Progenitor cell of endocrine pancreas (in vitro differentiated cells): ENCODE measurements around the gene ACBD3. TPM values are rescaled to one million over a fixed set of nuclear protein-coding genes. Genes with fewer than 3 reads are reported as not detected.

Experiments
- DNase-seq: peaks from one replicate; pipeline ENCODE4 v3.0.0; 2021; ENCODE audit warnings: low spot score; ENCODE audit not compliant: unreplicated experiment
- H3K27ac Mint-ChIP-seq: 2 replicates; pipeline ENCODE4 v1.8.0; 2021; ENCODE audit warnings: mild to moderate bottlenecking, moderate library complexity, mixed read lengths
- H3K27me3 Mint-ChIP-seq: 2 replicates; pipeline ENCODE4 v1.8.0; 2021; ENCODE audit warnings: mixed read lengths
- H3K36me3 Mint-ChIP-seq: 2 replicates; pipeline ENCODE4 v1.8.0; 2022; ENCODE audit warnings: mixed read lengths; ENCODE audit not compliant: insufficient read depth
- H3K4me1 Mint-ChIP-seq: 2 replicates; pipeline ENCODE4 v1.8.0; 2021; ENCODE audit warnings: low read depth, mixed read lengths
- H3K4me3 Mint-ChIP-seq: 2 replicates; pipeline ENCODE4 v1.8.0; 2021; ENCODE audit warnings: low read depth, mild to moderate bottlenecking, moderate library complexity, mixed read lengths
- H3K9me3 Mint-ChIP-seq: 2 replicates; pipeline ENCODE4 v1.8.0; 2021; ENCODE audit warnings: low read depth, mixed read lengths
- CTCF ChIP-seq: fragments of 200-600 bp; sonication (generic); IDR thresholded peaks from one replicate; pipeline ENCODE4 v1.5.0; 2021; ENCODE audit warnings: antibody characterized with exemption, mild to moderate bottlenecking; ENCODE audit not compliant: unreplicated experiment
- long read RNA-seq: library from polyadenylated mRNA; unstranded; transcript quantifications from one replicate; pipeline ENCODE4 v2.0.0, GENCODE V29; 2020
- total RNA-seq: library from RNA; stranded (reverse); gene quantifications from 2 replicates; pipeline ENCODE4 v1.2.1, GENCODE V29; 2021

The ACBD3 gene
- 29.3 and 31.6 TPM in 2 replicates for total RNA-seq
- long read RNA-seq, partial matches to known transcripts: 8 of 9 reads
- long read RNA-seq, other reads (novel, unspliced or antisense): 0 of 9 reads

GRCh38 chr1:226186124-226187018 lies at the start of gene ACBD3:
ACBD3 (minus strand) TSS chr1:226186741; CDS start chr1:226186675, 66 bp downstream.
- no peak for TF ChIP-seq CTCF
- Mint-ChIP-seq H3K36me3 (peaks cover 3% of the 10 kb centered on the region), H3K27me3 (no peaks in the 10 kb centered on the region), H3K9me3 (no peaks in the 10 kb centered on the region), H3K4me1 (peaks cover 18% of the 10 kb centered on the region), H3K4me3 (peak within 1 kb of the TSS; percentile 89), H3K27ac (peak within 1 kb of the TSS; percentile 96)
- peak; percentile 71 for DNase-seq

- H3K27me3 Mint-ChIP-seq: no peaks in the 10 kb centered on the region
- TF ChIP-seq CTCF: no peak
- H3K9me3 Mint-ChIP-seq: no peaks in the 10 kb centered on the region
- H3K4me3 Mint-ChIP-seq: no peak overlapping the region
- no peaks in the 10 kb centered on the region for H3K4me1 Mint-ChIP-seq
- no peak overlapping the region for H3K27ac Mint-ChIP-seq
- H3K36me3 Mint-ChIP-seq: peaks cover 11% of the 10 kb centered on the region
- DNase-seq: no peak
Measured at GRCh38 chr1:226233806-226234205, 47.3 kb upstream of the ACBD3 start.

GRCh38 chr1:226233293-226233692 lies 46.8 kb upstream of the ACBD3 start:
- Mint-ChIP-seq H3K27ac (no peak overlapping the region), H3K4me1 (no peaks in the 10 kb centered on the region), H3K4me3 (no peak overlapping the region), H3K9me3 (no peaks in the 10 kb centered on the region), H3K27me3 (no peaks in the 10 kb centered on the region), H3K36me3 (peaks cover 11% of the 10 kb centered on the region)
- DNase-seq: no peak
- no peak for TF ChIP-seq CTCF

- peaks cover 2% of the 10 kb centered on the region for H3K4me1 Mint-ChIP-seq
Measured at GRCh38 chr1:226226601-226227000, 40.1 kb upstream of the ACBD3 start.

GRCh38 chr1:226223786-226224244 lies 37.3 kb upstream of the ACBD3 start:
- peaks cover 5% of the 10 kb centered on the region for H3K36me3 Mint-ChIP-seq
- DNase-seq: peak; percentile 37
- TF ChIP-seq CTCF: peak; percentile 42
- peaks cover 3% of the 10 kb centered on the region for H3K4me1 Mint-ChIP-seq
- no peaks in the 10 kb centered on the region for H3K9me3 Mint-ChIP-seq
- H3K27ac Mint-ChIP-seq: no peak overlapping the region
- peaks cover 53% of the 10 kb centered on the region for H3K27me3 Mint-ChIP-seq
- H3K4me3 Mint-ChIP-seq: peak overlapping the region; percentile 83

More at GRCh38 chr1:226226601-226227000, 40.1 kb upstream of the ACBD3 start:
- Mint-ChIP-seq H3K27me3 (peaks cover 39% of the 10 kb centered on the region), H3K4me3 (no peak overlapping the region), H3K36me3 (peaks cover 8% of the 10 kb centered on the region), H3K27ac (no peak overlapping the region), H3K9me3 (no peaks in the 10 kb centered on the region)
- no peak for TF ChIP-seq CTCF
- DNase-seq: no peak
